Endothelial cell of umbilical vein (primary cell): ENCODE data around the gene TBC1D10A. TPM values are rescaled to one million over a fixed set of nuclear protein-coding genes. Genes with fewer than 3 reads are reported as not detected.

Experiments
- BruUV-seq: library from RNA; stranded (reverse); fragments of 400-500 nt; replicated peaks from 2 replicates; lab custom pipeline; 2021; lab: Mats Ljungman, UMichigan
- CTCF ChIA-PET: fragments of 300-600, 350-600 bp; sonication (Branson Sonifier 250); formaldehyde crosslinking; loops from one replicate; lab custom pipeline; 2021; ENCODE audit warnings: antibody characterized with exemption, inconsistent platforms; lab: Charles Lee
- POLR2A ChIA-PET: fragments of 300-600, 350-600 bp; sonication (Branson Sonifier 250); formaldehyde crosslinking; loops from one replicate; lab custom pipeline; 2021; ENCODE audit warnings: antibody characterized with exemption, inconsistent platforms; lab: Charles Lee
- DNase-seq: peaks from one replicate; pipeline ENCODE4 v3.0.0-alpha.2; 2011; ENCODE audit warnings: low read depth, low spot score
- FAIRE-seq: peaks from 2 replicates; lab custom pipeline; 2011; peaks lifted over from hg19 to GRCh38; lab: Jason Lieb, UNC
- H2AFZ ChIP-seq: 2 replicates; pipeline ENCODE4 v1.6.0; 2012; ENCODE audit warnings: low read depth, low read length, control low read depth, inconsistent platforms
- H3K27ac ChIP-seq: 2 replicates; pipeline ENCODE4 v1.5.1; 2011; ENCODE audit warnings: low read depth, mild to moderate bottlenecking, control low read depth, low read length, moderate library complexity; ENCODE audit not compliant: insufficient read depth
- H3K27me3 ChIP-seq, 2 experiments: 2 replicates each; pipeline versions ENCODE4 v1.6.0 to v1.6.1; 2011; ENCODE audit warnings: low read length in 2 of 2, mixed read lengths in 1 of 2; ENCODE audit not compliant: control insufficient read depth in 2 of 2, insufficient read depth in 2 of 2
- H3K36me3 ChIP-seq, 2 experiments: 2 replicates in 1 of 2; 3 replicates in 1 of 2; pipeline ENCODE4 v1.5.1; 2011; ENCODE audit warnings: low read length in 2 of 2, mild to moderate bottlenecking in 1 of 2, moderate library complexity in 1 of 2; ENCODE audit not compliant: control insufficient read depth in 2 of 2, insufficient read depth in 2 of 2; ENCODE audit errors: extremely low read depth in 1 of 2
- H3K4me1 ChIP-seq: 3 replicates; pipeline ENCODE4 v1.5.1; 2011; ENCODE audit warnings: mild to moderate bottlenecking, low read length; ENCODE audit not compliant: control insufficient read depth, insufficient read depth; ENCODE audit errors: extremely low read depth
- H3K4me2 ChIP-seq: 2 replicates; pipeline ENCODE4 v1.6.1; 2011; ENCODE audit warnings: low read length, control low read depth, mixed read lengths; ENCODE audit not compliant: insufficient read depth
- H3K4me3 ChIP-seq, 3 experiments: fragments of 200-600 bp in 1 of 3; sonication (generic), shearing (Covaris generic) in 1 of 3; replicated peaks in 1 of 3; 2 replicates each; pipeline ENCODE4 v1.5.1; 2011 to 2016; ENCODE audit warnings: control low read depth in 3 of 3, low read length in 3 of 3, mild to moderate bottlenecking in 2 of 3, inconsistent platforms in 1 of 3, low read depth in 1 of 3, moderate library complexity in 1 of 3; ENCODE audit not compliant: insufficient read depth in 1 of 3
- H3K79me2 ChIP-seq: 2 replicates; pipeline ENCODE4 v1.6.0; 2012; ENCODE audit warnings: low read length, inconsistent platforms; ENCODE audit not compliant: control insufficient read depth, insufficient read depth
- H3K9ac ChIP-seq: replicated peaks from 2 replicates; pipeline ENCODE3; 2011; ENCODE audit warnings: low read length, control low read depth; ENCODE audit not compliant: insufficient read depth; ENCODE audit errors: extremely low read depth
- H3K9me1 ChIP-seq: replicated peaks from 3 replicates; pipeline ENCODE4 v1.6.0; 2011; ENCODE audit warnings: mild to moderate bottlenecking, low read length; ENCODE audit not compliant: control insufficient read depth, insufficient read depth; ENCODE audit errors: extremely low read depth
- H3K9me3 ChIP-seq: replicated peaks from 2 replicates; pipeline ENCODE4 v1.5.1; 2012; ENCODE audit warnings: low read length, inconsistent platforms; ENCODE audit not compliant: control insufficient read depth, insufficient read depth
- H4K20me1 ChIP-seq: replicated peaks from 2 replicates; pipeline ENCODE3; 2011; ENCODE audit warnings: mild to moderate bottlenecking, low read length; ENCODE audit not compliant: control insufficient read depth, insufficient read depth; ENCODE audit errors: extremely low read depth
- EZH2 ChIP-seq: IDR thresholded peaks from 2 replicates; pipeline ENCODE4 v1.6.1; 2012; ENCODE audit warnings: borderline replicate concordance, low read depth, mild to moderate bottlenecking, moderate library complexity, low read length, inconsistent platforms; ENCODE audit not compliant: severe bottlenecking
- FOS ChIP-seq: IDR thresholded peaks from 2 replicates; pipeline ENCODE4 v1.6.1; 2011; ENCODE audit warnings: mild to moderate bottlenecking, low read length, moderate library complexity, borderline replicate concordance; ENCODE audit not compliant: insufficient read depth
- GATA2 ChIP-seq: IDR thresholded peaks from 2 replicates; pipeline ENCODE4 v1.7.0; 2011; ENCODE audit warnings: low read depth, mild to moderate bottlenecking, moderate library complexity, mixed read lengths, low read length; ENCODE audit not compliant: insufficient read length, insufficient read depth
- JUN ChIP-seq: IDR thresholded peaks from 2 replicates; pipeline ENCODE4 v1.6.1; 2011; ENCODE audit warnings: borderline replicate concordance, low read depth; ENCODE audit not compliant: insufficient read length, insufficient read depth
- MYC ChIP-seq: IDR thresholded peaks from one replicate; pipeline ENCODE4 v1.6.1; 2011; ENCODE audit warnings: mild to moderate bottlenecking, low read depth, low read length
- POLR2AphosphoS5 ChIP-seq: IDR thresholded peaks from 2 replicates; pipeline ENCODE4 v1.6.1; 2012; ENCODE audit warnings: low read depth, mild to moderate bottlenecking, control low read depth, low read length, moderate library complexity; ENCODE audit not compliant: insufficient read depth
- dilution Hi-C: fragments of 300-500 bp; cut with MboI; formaldehyde crosslinking; loops from one replicate; pipeline ENCODE4 v1.15.0; 2019; ENCODE audit warnings: low sequenced_read_pairs; ENCODE audit not compliant: extremely low pct_ligation_motif_present
- intact Hi-C: fragments of 100-400 bp; cut with micrococcal nuclease; formaldehyde crosslinking; loops from one replicate; pipeline ENCODE4 v1.10.0; 2022
- polyA plus RNA-seq, 4 experiments: library from polyadenylated mRNA; depleted of rRNA in 3 of 4; stranded (reverse) in 3 of 4; unstranded in 1 of 4; fragments of >200 nt; gene quantifications; 2 replicates each; pipeline versions ENCODE4 v1.2.1 to v1.2.3, GENCODE V29; 2011 to 2012; ENCODE audit warnings: missing spikeins in 1 of 4
- total RNA-seq: library from RNA; stranded (reverse); gene quantifications from 2 replicates; pipeline ENCODE4 v1.2.3, GENCODE V29; 2021
- TF ChIP-seq, protein P1 (sequence below): IDR thresholded peaks from 2 replicates; pipeline ENCODE4 v1.6.1; 2011; ENCODE audit not compliant: insufficient read depth, insufficient read length
- TF ChIP-seq, protein P2 (sequence below), 2 donors: IDR thresholded peaks; 1 replicate in 1 of 2; 2 replicates in 1 of 2; pipeline ENCODE4 v1.5.1; 2011; ENCODE audit warnings: low read length in 2 of 2, mild to moderate bottlenecking in 2 of 2, moderate library complexity in 2 of 2, control low read depth in 1 of 2, inconsistent platforms in 1 of 2, low read depth in 1 of 2; ENCODE audit not compliant: insufficient read depth in 1 of 2; ENCODE audit errors: extremely low read depth in 1 of 2

Gene TBC1D10A
- total and polyA plus RNA-seq, 2 donors (not counting 3 experiments of a cell fraction or from before 2014, with no cell fraction given): 10.0 to 11.9 TPM

DNA sequence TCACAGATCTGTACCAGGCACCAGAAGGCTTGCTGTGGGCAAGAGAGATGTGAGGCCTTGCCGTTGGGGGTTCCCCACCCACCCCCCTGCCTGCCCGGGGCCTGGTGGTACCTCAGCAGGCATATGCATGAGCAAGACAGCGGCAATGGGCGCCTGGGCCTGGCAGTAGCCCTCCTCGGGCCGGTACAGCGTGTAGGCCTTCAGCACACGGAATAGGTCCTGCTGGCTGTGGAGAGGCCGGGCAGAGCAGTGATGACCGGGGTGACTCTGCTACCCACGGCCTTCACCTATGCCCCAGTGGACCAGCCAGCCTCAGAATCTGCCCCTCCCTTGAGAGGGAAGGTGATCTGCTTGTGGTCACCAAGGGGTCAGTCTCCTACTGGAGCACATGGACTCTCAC, 31.9 kb downstream of the TBC1D10A start:
- BruUV-seq: no TSS peak
- Histone ChIP-seq H3K4me3 (no peak overlapping the region), H3K27me3 (no peaks in the 10 kb centered on the region), H3K79me2 (no peaks in the 10 kb centered on the region), H3K4me1 (peaks cover 17% of the 10 kb centered on the region), H3K36me3 (peaks cover 0 to 30% of the 10 kb centered on the region in 2 experiments), H4K20me1 (no peaks in the 10 kb centered on the region), H3K9me3 (no peaks in the 10 kb centered on the region), H3K9ac (no peak overlapping the region), H2AFZ (no peak overlapping the region), H3K9me1 (no peaks in the 10 kb centered on the region), H3K4me2 (no peak overlapping the region), H3K27ac (no peak overlapping the region)
- TF ChIP-seq EZH2: no peak
- no peak for TF ChIP-seq POLR2AphosphoS5
- TF ChIP-seq, protein P1, sequence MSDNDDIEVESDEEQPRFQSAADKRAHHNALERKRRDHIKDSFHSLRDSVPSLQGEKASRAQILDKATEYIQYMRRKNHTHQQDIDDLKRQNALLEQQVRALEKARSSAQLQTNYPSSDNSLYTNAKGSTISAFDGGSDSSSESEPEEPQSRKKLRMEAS: no peak
- TF ChIP-seq JUN: no peak
- no peak for TF ChIP-seq FOS
- TF ChIP-seq, protein P2, sequence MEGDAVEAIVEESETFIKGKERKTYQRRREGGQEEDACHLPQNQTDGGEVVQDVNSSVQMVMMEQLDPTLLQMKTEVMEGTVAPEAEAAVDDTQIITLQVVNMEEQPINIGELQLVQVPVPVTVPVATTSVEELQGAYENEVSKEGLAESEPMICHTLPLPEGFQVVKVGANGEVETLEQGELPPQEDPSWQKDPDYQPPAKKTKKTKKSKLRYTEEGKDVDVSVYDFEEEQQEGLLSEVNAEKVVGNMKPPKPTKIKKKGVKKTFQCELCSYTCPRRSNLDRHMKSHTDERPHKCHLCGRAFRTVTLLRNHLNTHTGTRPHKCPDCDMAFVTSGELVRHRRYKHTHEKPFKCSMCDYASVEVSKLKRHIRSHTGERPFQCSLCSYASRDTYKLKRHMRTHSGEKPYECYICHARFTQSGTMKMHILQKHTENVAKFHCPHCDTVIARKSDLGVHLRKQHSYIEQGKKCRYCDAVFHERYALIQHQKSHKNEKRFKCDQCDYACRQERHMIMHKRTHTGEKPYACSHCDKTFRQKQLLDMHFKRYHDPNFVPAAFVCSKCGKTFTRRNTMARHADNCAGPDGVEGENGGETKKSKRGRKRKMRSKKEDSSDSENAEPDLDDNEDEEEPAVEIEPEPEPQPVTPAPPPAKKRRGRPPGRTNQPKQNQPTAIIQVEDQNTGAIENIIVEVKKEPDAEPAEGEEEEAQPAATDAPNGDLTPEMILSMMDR (IDR thresholded peaks at IDR 0.05; ENCODE audit: extremely low read depth in 1 of 2, insufficient read depth in 1 of 2, low read depth in 1 of 2, low read length in 2 of 2): no peak
- TF ChIP-seq GATA2: no peak
- no peak for TF ChIP-seq MYC
- DNase-seq: no peak
- ChIA-PET CTCF (no interaction called here), POLR2A (no interaction called here)
- FAIRE-seq: no peak
- dilution Hi-C loops: no loop called here
- intact Hi-C loops: no loop called here
